Breast epithelium (tissue), 3 donors: ENCODE measurements around the gene GSTCD.

Source experiments
- CTCF ChIP-seq, 3 donors: fragments of 450-650 bp; IDR thresholded peaks; one replicate each; pipeline ENCODE4 v1.5.1; 2016 to 2017; ENCODE audit warnings: antibody characterized with exemption in 3 of 3, mild to moderate bottlenecking in 3 of 3, moderate library complexity in 3 of 3
- POLR2AphosphoS5 ChIP-seq, 3 donors: sonication (generic); formaldehyde crosslinking; IDR thresholded peaks; one replicate each; pipeline ENCODE4 v1.6.1; 2017; ENCODE audit warnings: antibody characterized with exemption in 3 of 3

GRCh38 chr4:105808030-105808749, 99.6 kb downstream of the GSTCD start:
- TF ChIP-seq CTCF (IDR thresholded peaks at IDR 0.05) (no peak), POLR2AphosphoS5 (IDR thresholded peaks at IDR 0.05) (no peak)
